HG03378 (cell line): Measurements from ENCODE around the gene CHD5.

Experiments
- ATAC-seq: cut with Tn5 transposase; IDR thresholded peaks from one replicate; pipeline ENCODE4 v1.9.1; 2021; ENCODE audit warnings: mild to moderate bottlenecking, moderate library complexity; ENCODE audit not compliant: unreplicated experiment

CHD5 gene

GRCh38 chr1:6174621-6175410, 5.3 kb downstream of the CHD5 start:
- no peak for ATAC-seq

- no peak for ATAC-seq
Observed at GRCh38 chr1:6172549-6172948, 7.6 kb downstream of the CHD5 start.

GRCh38 chr1:6171548-6172124, 8.5 kb downstream of the CHD5 start:
- ATAC-seq: no peak

GRCh38 chr1:6170742-6171201, 9.3 kb downstream of the CHD5 start:
- no peak for ATAC-seq

GRCh38 chr1:6170116-6170741, 9.9 kb downstream of the CHD5 start:
- ATAC-seq: no peak

- no peak for ATAC-seq
Observed at GRCh38 chr1:6168947-6169586, 11.1 kb downstream of the CHD5 start.

GRCh38 chr1:6167391-6168303, 12.5 kb downstream of the CHD5 start:
- ATAC-seq: no peak

GRCh38 chr1:6166655-6167390, 13.3 kb downstream of the CHD5 start:
- ATAC-seq: no peak

GRCh38 chr1:6166221-6166620, 13.9 kb downstream of the CHD5 start:
- no peak for ATAC-seq

- no peak for ATAC-seq
Observed at GRCh38 chr1:6165441-6165985, 14.6 kb downstream of the CHD5 start.

- ATAC-seq: no peak
Observed at GRCh38 chr1:6165027-6165426, 15.1 kb downstream of the CHD5 start.

GRCh38 chr1:6163973-6164617, 16.0 kb downstream of the CHD5 start:
- ATAC-seq: no peak

- no peak for ATAC-seq
Observed at GRCh38 chr1:6163191-6163972, 16.7 kb downstream of the CHD5 start.

GRCh38 chr1:6162773-6163172, 17.3 kb downstream of the CHD5 start:
- no peak for ATAC-seq

GRCh38 chr1:6162341-6162740, 17.8 kb downstream of the CHD5 start:
- no peak for ATAC-seq

- no peak for ATAC-seq
Observed at GRCh38 chr1:6158181-6158580, 21.9 kb downstream of the CHD5 start.

- no peak for ATAC-seq
Observed at GRCh38 chr1:6157528-6158174, 22.5 kb downstream of the CHD5 start.

- ATAC-seq: no peak
Observed at GRCh38 chr1:6157132-6157527, 23.0 kb downstream of the CHD5 start.
